GM18502 (cell line): ENCODE measurements around the gene ST8SIA3.
"Not testable (repeated sequence)": the region's sequence is repeated elsewhere in the genome, so short reads cannot be mapped to it uniquely, and the experiment has no call there.

Experiments used
- ATAC-seq: cut with Tn5 transposase; IDR thresholded peaks from one replicate; pipeline ENCODE4 v1.9.1; 2021; ENCODE audit warnings: mild to moderate bottlenecking; ENCODE audit not compliant: unreplicated experiment, poor library complexity

Gene ST8SIA3

GRCh38 chr18:57362714-57363113 is 10.4 kb downstream of the ST8SIA3 start:
- no peak for ATAC-seq

DNA sequence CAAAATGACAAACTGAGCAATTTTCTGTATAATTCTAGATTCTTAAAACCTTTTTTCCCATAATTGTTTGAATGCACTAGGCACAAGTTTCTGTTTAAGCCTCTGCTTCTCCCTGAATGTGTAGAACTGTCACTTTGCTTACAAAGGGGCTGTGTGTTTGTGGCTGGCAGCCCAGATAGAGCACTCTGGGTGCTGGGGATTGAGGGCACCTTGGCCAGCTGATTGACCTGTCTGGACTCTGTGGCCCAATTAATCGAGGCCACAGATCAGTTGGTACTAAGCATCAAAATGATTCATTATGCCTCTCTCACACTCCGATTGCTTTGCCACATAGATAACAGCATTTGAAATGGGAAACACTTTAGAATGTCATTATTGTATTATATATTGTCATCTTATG is 12.1 kb downstream of the ST8SIA3 start:
- ATAC-seq = no peak

- no peak for ATAC-seq
Measured at GRCh38 chr18:57366528-57367081, 14.2 kb downstream of the ST8SIA3 start.

- no peak for ATAC-seq
Measured at GRCh38 chr18:57372444-57372843, 20.1 kb downstream of the ST8SIA3 start.

GRCh38 chr18:57373017-57373416 is 20.7 kb downstream of the ST8SIA3 start:
- no peak for ATAC-seq

DNA sequence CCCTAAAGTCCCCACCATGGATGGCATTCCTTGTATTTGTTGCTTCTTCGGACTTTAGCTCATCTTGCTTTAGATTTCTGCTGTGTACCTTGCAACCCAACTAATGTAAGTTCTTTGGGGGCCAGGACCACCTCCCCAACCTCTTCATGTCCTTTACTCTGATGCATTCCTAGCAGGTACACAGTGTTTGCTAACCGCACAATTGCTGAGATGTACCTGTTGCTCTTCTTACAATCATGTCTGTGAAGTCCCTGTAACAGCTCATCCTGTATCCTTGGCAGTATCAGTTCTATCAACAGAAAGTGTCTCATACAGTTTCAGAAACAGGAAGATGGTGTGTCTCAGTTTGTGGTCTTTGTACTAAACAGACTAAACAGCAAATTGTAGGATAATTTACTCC is 24.1 kb downstream of the ST8SIA3 start:
- no peak for ATAC-seq

DNA sequence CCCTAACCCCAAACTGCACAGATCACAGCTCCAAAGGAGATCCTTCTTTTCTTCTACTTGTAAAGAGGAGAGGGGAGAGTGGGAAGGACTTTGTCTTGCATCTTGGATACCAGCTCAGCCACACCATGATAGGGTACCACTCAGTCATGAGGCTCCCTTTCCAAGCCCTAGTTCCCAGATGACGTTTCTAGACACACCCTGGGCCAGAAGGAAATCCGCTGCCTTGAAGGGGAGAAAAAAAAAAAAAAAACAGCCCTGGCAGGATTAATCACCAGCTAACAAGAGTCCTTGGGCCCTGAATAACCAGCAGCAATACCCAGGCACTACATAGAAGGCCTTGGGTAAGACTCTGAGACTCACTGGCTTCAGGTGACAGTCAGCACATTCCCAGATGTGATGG is 36.9 kb downstream of the ST8SIA3 start:
- ATAC-seq = no peak

GRCh38 chr18:57390044-57390443 is 37.7 kb downstream of the ST8SIA3 start:
- no peak for ATAC-seq

DNA sequence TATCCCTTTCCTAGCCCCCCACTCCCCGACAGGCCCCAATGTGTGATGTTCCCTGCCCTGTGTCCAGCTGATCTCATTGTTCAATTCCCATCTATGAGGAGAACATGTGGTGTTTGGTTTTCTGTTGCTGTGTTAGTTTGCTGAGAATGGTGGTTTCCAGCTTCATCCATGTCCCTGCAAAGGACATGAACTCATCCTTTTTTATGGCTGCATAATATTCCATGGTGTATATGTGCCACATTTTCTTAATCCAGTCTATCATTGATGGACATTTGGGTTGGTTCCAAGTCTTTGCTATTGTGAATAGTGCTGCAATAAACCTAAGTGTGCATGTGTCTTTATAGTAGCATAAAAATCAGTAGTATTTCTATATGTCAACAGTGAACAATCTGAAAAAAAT is 42.4 kb downstream of the ST8SIA3 start:
- ATAC-seq = not testable (repeated sequence)

- ATAC-seq = not testable (repeated sequence)
Measured at GRCh38 chr18:57396831-57397230, 44.5 kb downstream of the ST8SIA3 start.

GRCh38 chr18:57397440-57398132 is 45.2 kb downstream of the ST8SIA3 start:
- ATAC-seq = no peak

DNA sequence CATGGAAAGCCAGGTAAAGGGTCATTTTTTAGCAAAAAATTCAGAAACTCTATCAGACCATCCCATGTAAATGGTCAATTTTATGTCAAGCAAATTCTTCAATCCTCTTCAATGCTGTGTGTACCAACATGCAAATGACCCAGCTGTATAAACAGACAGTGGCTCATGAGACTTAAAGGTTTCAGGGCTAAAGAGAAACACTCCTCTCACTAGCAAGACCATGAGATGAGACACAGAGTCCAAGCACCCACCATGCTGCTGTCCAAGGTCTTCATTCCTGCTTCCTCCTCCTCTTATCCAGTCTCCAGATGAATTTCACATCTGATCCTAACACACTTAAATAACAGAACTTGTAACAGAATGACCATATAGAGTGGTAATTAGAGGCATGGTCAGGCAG is 52.0 kb downstream of the ST8SIA3 start:
- ATAC-seq = no peak

GRCh38 chr18:57409650-57410049 is 57.3 kb downstream of the ST8SIA3 start:
- no peak for ATAC-seq

DNA sequence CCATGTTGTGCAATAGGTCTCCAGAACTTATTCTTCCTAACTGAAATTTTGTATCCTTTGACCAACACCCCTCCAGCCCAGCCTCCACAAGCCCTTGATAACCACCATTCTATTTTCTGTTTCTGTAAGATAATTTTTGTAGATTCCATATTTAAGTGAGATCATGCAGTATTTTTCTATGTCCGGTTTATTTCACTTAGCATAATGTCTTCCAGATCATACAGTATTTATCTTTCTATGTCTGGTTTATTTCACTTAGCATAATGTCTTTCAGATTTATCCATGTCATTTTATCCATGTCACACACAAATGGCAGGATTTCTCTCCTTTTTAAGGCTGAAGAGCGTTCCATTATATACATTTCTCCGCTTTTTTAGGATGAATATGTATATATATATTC is 58.4 kb downstream of the ST8SIA3 start:
- ATAC-seq = no peak

DNA sequence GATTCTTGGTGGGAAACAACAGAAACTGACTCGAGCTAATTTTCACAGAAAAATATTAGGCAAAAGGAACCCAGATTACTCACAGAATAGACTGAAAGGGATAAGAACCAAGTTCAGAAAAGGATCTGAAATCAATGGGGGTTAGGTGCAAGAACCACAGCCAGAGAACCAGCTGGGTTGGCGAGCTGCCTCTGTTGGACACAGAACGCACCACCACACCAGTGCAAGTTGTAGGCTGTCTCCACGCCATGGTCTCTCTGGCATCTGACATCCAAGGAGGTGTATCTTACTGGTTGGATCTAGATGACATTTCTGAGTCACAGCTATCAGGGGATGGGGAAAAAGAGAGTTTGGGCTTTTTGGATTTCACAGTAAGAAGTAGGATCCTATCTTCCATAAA is 64.2 kb downstream of the ST8SIA3 start:
- no peak for ATAC-seq
